ENCODE measurements around the gene MAP7D3.
"Not testable (repeated sequence)": the region's sequence is repeated elsewhere in the genome, so short reads cannot be mapped to it uniquely, and the experiment has no call there.

MAP7D3 gene

GRCh38 chrX:136176399-136176825 is 74.8 kb downstream of the MAP7D3 start:
- no peak for DNase-seq

- no peak for DNase-seq
Observed at GRCh38 chrX:136171420-136171819, 79.8 kb downstream of the MAP7D3 start.

- no peak for DNase-seq
Observed at GRCh38 chrX:136170139-136170800, 80.9 kb downstream of the MAP7D3 start.

GRCh38 chrX:136168929-136169735 is 82.1 kb downstream of the MAP7D3 start:
- DNase-seq: no peak

- DNase-seq: not testable (repeated sequence)
Observed at GRCh38 chrX:136167989-136168388, 83.2 kb downstream of the MAP7D3 start.

- no peak for DNase-seq
Observed at GRCh38 chrX:136166221-136166855, 84.9 kb downstream of the MAP7D3 start.

- no peak for DNase-seq
Observed at GRCh38 chrX:136165406-136165805, 85.8 kb downstream of the MAP7D3 start.

GRCh38 chrX:136163689-136164088 is 87.5 kb downstream of the MAP7D3 start:
- DNase-seq: no peak
